ENCODE results near the gene CELA3A. TPM values are rescaled to one million over a fixed set of nuclear protein-coding genes. Genes with fewer than 3 reads are reported as not detected.

The CELA3A gene
- total and polyA plus RNA-seq, 2 of the 13 experiments (the other 11 are each of a cell fraction or from before 2014, with no cell fraction given) = 0.09 TPM; not detected in 1

- TF ChIP-seq ZBTB20 (CRISPR knock-in tag; IDR thresholded peaks at IDR 0.05; ENCODE audit: borderline replicate concordance, low read depth) (no peak), ZBTB46 (CRISPR knock-in tag; IDR thresholded peaks at IDR 0.05; ENCODE audit: borderline replicate concordance) (no peak), ATF4 (CRISPR knock-in tag; IDR thresholded peaks at IDR 0.05) (peak in 1 of 2 experiments; percentile 64; a peak in 1 of 4 replicates), ZNF615 (CRISPR knock-in tag; IDR thresholded peaks at IDR 0.05; ENCODE audit: borderline replicate concordance) (no peak), ZNF512 (CRISPR knock-in tag; IDR thresholded peaks at IDR 0.05) (0 out of 2 replicates have a peak, but pooled peaks have one; percentile 76), ZNF350 (CRISPR knock-in tag; IDR thresholded peaks at IDR 0.05; ENCODE audit: borderline replicate concordance, low read depth) (peak; percentile 74), NRL (CRISPR knock-in tag; IDR thresholded peaks at IDR 0.05; ENCODE audit: borderline replicate concordance) (0 out of 2 replicates have a peak, but pooled peaks have one; percentile 35), ZBTB7B (CRISPR knock-in tag; IDR thresholded peaks at IDR 0.05) (0 out of 2 replicates have a peak, but pooled peaks have one; percentile 25), ZNF720 (CRISPR knock-in tag; IDR thresholded peaks at IDR 0.05) (no peak), FUBP1 (CRISPR knock-in tag; IDR thresholded peaks at IDR 0.05; ENCODE audit: borderline replicate concordance) (no peak), SP140L (CRISPR knock-in tag; IDR thresholded peaks at IDR 0.05; ENCODE audit: borderline replicate concordance) (no peak), ZNF773 (CRISPR knock-in tag; IDR thresholded peaks at IDR 0.05; ENCODE audit: borderline replicate concordance) (peak; percentile 62; the same call in 1 of the 2 replicates)
These were observed 50.9 kb downstream of the CELA3A start, which contains the start of gene CDC42 (continued) for GRCh38 chr1:22052115-22053016.
